ENCODE measurements around the gene ZSCAN10.
"Not testable (repeated sequence)": the region's sequence is repeated elsewhere in the genome, so short reads cannot be mapped to it uniquely, and the experiment has no call there.

Gene ZSCAN10

GRCh38 chr16:3098459-3099394 is at the start of gene ZSCAN10:
TSS of gene ZSCAN10 (minus strand) at chr16:3099294. CDS start at chr16:3092937, 6,357 bp downstream.
- H3K27ac ChIP-seq: no peak within 1 kb of the TSS
- DNase-seq (ENCODE audit: low read depth, low spot score): no peak

GRCh38 chr16:3148256-3149192 is 49.4 kb upstream of the ZSCAN10 start:
- H3K27ac ChIP-seq: no peak overlapping the region
- no peak for DNase-seq (ENCODE audit: low read depth, low spot score)

DNA sequence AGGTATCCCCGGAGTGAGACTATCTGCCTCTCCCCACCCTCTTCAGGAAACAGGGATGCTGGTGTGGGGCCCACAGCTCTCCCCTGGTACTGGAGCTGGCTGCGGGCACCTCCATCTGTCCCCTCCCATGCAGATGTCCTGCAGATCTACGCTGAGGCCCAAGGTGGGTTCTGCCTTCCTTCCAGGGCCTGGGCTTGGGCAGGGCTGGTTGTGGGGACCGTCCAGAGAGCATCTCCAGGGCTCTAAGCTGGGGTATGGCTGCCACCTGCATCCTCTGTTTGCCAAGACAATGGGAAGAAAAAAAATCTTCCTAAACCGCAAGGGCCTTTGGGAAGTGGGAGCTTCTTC is 48.6 kb upstream of the ZSCAN10 start:
- H3K27ac ChIP-seq: no peak overlapping the region
- no peak for DNase-seq (ENCODE audit: low read depth, low spot score)

GRCh38 chr16:3147046-3147756 is 48.1 kb upstream of the ZSCAN10 start:
- no peak overlapping the region for H3K27ac ChIP-seq
- no peak for DNase-seq (ENCODE audit: low read depth, low spot score)

DNA sequence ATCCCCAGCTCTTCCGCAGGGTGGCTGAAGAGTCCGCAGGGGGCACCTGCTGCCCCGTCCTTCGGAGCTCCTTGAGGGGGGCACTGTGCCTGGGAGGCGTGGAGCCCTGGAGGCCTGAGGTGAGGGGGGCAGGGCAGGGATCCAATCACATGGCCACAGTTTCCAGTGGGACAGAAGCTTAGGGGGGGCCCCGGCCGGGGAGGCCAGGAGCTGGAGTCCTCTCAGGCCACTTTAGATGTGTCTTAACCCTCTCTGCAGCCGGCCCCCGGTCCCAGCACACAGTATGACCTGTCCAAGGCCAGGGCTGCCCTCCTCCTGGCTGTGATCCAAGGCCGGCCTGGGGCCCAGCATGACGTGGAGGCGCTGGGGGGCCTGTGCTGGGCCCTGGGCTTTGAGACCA is 46.6 kb upstream of the ZSCAN10 start:
- no peak for DNase-seq (ENCODE audit: low read depth, low spot score)
- H3K27ac ChIP-seq: no peak overlapping the region

GRCh38 chr16:3145151-3145550 is 46.1 kb upstream of the ZSCAN10 start:
- DNase-seq (ENCODE audit: low read depth, low spot score): no peak
- no peak overlapping the region for H3K27ac ChIP-seq

DNA sequence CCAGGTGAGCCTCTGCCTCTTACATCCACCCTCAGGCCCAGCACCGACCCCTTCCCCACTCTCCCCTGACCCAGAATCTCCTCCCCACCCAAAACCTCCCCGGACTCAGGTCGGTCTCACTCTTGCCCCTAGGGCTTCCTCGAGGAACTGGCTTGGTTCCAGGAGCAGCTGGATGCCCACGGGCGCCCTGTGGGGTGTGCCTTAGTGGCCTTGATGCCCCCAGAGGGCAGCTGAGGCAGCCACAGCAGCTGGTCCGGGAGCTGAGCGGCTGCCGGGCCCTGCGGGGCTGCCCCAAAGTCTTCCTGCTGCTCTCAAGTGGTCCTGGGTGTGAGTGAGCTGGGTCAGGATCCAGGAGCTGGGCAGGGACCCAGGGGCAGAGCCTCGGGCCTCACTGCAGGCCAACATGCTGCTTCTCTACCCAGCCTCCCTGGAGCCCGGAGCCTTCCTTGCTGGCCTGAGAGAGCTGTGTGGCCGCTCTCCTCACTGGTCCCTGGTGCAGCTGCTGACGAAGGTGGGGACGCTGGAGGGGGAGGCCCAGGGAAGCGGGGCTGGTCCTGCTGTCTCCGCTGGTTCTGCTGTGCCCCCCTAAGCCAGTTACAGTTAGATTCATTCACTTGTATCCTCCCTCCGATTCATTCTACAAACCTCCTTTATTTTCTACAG is 45.4 kb upstream of the ZSCAN10 start:
- H3K27ac ChIP-seq: no peak overlapping the region
- DNase-seq (ENCODE audit: low read depth, low spot score): no peak

DNA sequence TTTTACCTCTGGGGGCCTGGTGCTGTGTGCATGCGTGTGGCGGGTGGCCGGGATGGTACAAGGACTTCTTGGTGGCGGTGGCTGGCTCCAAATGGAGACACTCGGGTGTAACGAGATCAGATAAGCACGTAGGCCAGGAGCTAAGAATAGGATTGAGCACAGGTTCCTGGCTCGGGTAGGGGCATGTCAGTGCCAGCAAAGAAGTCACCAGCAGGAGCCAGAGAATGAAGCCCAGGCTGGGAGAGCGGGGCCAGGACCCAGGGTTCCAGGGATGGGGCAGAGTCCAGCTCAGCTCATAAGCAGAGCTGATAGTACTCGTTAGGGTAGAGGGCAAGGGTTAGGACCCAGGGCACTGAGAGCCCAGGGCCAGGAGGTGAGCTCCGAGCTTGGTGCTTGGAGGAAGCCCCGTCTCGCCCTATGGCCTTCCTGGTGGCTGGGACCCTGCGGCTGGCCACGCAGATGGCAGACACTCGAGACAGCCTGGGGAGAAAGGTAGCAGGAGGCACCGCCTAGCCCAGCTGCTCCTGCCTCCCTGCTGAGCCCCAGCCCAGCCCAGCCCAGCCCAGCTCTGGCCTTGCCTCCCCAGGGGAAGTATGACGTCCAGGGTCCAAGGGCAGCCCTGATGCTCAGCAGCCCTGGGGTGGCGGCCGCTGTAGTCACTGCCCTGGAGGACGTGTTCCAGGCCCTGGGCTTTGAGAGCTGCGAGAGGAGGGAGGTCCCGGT is 44.7 kb upstream of the ZSCAN10 start:
- H3K27ac ChIP-seq: no peak overlapping the region
- DNase-seq (ENCODE audit: low read depth, low spot score): no peak

GRCh38 chr16:3143189-3143588 is 44.1 kb upstream of the ZSCAN10 start:
- H3K27ac ChIP-seq: no peak overlapping the region
- DNase-seq (ENCODE audit: low read depth, low spot score): no peak

DNA sequence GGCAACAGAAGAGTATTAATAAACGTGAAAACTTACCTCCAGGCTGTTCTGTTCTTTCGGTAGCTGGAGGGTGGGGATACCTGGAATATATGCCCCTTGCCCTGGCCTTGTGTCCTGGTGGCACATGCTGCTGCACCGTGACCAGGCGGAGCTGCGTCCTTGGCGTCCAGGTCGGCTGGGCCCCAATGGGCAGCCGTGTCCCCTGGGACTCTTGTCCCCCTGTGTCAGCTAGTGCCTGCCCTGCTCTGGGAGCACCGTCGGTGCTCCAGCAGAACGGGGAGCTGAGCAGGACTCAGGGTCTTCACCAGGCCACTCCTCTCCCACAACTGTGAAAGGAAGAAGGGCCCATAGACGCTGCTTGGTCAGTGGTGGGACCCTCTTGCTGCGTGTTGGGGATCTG is 43.7 kb upstream of the ZSCAN10 start:
- no peak overlapping the region for H3K27ac ChIP-seq
- DNase-seq (ENCODE audit: low read depth, low spot score): no peak

GRCh38 chr16:3142327-3142726 is 43.2 kb upstream of the ZSCAN10 start:
- no peak overlapping the region for H3K27ac ChIP-seq
- no peak for DNase-seq (ENCODE audit: low read depth, low spot score)

- no peak overlapping the region for H3K27ac ChIP-seq
- DNase-seq (ENCODE audit: low read depth, low spot score): no peak
Measured at GRCh38 chr16:3141781-3142311, 42.8 kb upstream of the ZSCAN10 start.

DNA sequence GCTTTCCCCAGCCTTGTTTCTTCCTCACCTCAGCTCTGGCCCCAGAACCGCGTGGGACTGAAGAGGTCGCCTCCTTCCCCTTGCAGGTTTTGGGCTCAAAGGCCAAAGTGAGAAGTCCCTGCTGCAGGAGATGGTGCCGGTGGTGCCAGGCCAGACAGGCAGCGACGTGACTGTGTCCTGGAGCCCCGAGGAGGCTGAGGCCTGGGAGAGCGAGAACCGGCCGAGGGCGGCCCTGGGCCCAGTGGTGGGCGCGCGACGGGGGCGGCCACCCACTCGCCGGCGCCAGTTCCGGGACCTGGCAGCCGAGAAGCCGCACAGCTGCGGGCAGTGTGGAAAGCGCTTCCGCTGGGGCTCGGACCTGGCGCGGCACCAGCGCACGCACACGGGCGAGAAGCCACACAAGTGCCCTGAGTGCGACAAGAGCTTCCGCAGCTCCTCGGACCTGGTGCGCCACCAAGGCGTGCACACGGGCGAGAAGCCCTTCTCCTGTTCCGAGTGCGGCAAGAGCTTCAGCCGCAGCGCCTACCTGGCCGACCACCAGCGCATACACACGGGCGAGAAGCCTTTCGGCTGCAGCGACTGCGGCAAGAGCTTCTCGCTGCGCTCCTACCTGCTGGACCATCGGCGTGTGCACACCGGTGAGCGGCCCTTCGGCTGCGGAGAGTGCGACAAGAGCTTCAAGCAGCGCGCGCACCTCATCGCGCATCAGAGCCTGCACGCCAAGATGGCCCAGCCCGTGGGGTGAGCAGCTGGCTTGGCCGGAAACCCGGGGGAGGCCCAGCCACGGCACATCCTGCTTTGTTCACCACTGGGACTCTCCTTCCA is 41.7 kb upstream of the ZSCAN10 start:
- no peak for DNase-seq (ENCODE audit: low read depth, low spot score)
- no peak overlapping the region for H3K27ac ChIP-seq

- not testable (repeated sequence) for DNase-seq (ENCODE audit: low read depth, low spot score)
- peak overlapping the region; percentile 38 for H3K27ac ChIP-seq
Measured at GRCh38 chr16:3139561-3139960, 40.5 kb upstream of the ZSCAN10 start.

DNA sequence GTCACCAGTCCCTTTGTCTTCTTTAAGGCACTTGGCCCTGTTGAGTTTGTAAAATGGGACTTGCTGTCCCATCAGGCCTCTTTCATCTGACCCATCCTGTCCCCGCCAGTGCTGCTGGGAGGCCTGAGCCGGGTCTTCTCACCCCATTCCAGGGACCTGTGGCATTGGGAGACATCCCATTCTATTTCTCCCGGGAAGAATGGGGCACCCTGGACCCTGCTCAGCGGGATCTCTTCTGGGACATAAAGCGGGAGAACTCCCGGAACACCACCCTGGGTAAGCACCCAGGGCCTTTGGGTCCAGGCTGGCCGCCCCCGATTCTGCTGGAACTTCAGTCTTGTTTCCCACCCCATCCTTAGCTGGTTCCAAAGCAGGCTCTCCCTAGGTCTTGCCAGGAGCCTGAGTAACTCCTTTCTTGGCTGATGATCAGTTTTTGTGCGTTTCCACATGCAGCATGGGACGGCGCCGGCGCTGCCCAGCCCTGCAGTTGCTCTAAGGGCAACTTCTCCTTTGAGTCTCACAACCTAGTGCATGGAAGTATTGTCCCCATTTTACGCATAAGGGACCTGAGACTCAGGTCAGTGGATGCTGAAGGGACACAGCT is 39.8 kb upstream of the ZSCAN10 start:
- peak overlapping the region; percentile 38 for H3K27ac ChIP-seq
- no peak for DNase-seq (ENCODE audit: low read depth, low spot score)

DNA sequence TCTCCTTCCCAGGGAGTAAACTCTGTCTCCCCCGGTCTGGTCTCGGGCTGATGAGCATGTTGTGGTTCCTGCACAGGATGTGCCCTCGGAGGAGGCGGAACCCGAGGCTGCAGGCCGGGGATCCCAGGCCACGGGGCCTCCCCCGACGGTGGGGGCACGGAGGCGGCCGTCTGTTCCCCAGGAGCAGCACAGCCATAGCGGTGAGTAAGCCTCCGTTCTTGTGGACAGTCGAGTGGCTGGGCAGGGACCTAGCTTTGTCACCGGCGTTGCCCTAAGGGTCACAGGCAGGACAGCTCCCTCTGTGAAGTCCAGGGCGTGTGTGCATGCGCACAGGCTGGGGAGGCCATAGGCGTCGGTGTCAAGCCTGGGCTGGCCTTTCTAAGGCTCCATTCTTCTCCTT is 39.2 kb upstream of the ZSCAN10 start:
- no peak for DNase-seq (ENCODE audit: low read depth, low spot score)
- H3K27ac ChIP-seq: no peak overlapping the region

DNA sequence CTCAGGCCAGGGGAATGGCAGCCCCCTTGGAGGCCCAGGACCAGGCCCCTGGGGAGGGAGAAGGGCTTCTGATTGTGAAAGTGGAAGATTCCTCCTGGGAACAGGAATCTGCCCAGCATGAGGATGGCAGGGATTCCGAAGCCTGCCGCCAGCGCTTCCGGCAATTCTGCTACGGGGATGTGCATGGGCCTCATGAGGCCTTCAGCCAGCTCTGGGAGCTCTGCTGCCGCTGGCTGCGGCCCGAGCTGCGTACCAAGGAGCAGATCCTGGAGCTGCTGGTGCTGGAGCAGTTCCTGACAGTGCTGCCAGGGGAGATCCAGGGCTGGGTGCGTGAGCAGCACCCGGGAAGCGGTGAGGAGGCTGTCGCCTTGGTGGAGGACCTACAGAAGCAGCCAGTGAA is 38.2 kb upstream of the ZSCAN10 start:
- no peak for DNase-seq (ENCODE audit: low read depth, low spot score)
- H3K27ac ChIP-seq: no peak overlapping the region
